Activated T-helper 1 cell treated with Interleukin-2 at 50 U/mL for 16 hours (primary cell): ENCODE results near the gene TTC23L.
"Not testable (repeated sequence)": the region's sequence is repeated elsewhere in the genome, so short reads cannot be mapped to it uniquely, and the experiment has no call there.

Experiments used
- DNase-seq: peaks from one replicate; pipeline ENCODE4 v3.0.0-alpha.2; 2020; ENCODE audit warnings: low read depth

The TTC23L gene

GRCh38 chr5:34923256-34923655 is 84.3 kb downstream of the TTC23L start:
- not testable (repeated sequence) for DNase-seq

- no peak for DNase-seq
Observed at GRCh38 chr5:34923694-34924461, 84.9 kb downstream of the TTC23L start.

DNA sequence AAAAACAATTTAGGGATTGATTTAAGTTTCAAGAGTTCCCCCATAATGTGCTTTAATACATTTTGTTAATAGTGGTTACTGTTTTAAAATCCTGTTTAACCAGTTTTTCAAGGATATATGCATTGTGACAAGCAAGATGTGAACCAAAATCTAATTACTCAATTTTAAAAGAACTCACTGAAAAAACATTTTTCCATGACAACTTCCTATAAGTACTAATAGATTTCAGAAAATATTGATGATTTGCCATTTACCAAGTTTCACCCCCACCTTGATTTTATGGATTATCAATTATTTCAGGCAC is 85.5 kb downstream of the TTC23L start:
- no peak for DNase-seq

DNA sequence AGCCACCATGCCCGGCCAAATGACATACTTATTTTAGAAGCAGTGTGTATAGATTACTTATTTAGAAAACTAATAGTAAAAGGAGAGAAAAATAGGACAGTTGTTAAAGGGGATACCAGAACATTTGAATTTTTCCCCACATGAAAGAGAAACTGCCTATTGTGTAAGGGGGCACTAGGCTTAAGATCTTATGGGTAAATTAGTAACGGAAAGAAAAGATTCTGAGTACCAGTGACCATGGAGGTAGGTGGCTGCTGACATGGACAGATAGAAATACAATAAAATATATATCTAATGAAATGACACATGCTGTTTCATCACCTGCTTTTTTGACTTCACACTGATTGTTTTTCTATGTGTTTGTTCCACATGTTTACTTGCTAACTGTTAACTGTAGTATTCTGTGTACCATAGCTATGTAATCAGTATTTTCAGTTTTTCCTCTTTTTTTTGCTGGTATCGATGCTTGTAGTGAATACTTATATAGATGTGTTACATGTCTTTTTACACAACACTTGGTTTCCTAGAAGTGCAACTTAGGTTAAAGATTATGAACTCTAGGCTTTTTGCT is 87.4 kb downstream of the TTC23L start:
- no peak for DNase-seq

DNA sequence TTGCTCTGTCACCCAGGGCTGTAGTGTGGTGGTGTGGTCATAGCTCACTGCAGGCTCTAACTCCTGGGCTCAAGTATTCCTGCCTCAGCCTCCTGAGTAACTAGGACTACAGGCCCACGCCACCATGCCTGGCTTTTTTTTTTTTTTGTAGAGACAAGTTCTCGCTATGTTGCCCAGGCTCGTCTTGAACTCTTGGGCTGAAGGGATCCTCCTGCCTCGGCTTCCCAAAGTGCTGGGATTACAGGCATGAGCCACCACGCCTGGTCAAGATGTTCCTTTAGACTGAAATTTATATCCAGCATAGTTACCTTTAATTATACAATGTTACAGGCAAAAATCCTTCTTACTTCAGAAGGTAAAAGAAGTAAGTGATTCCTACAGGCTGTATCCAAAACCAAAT is 88.8 kb downstream of the TTC23L start:
- no peak for DNase-seq

- no peak for DNase-seq
Observed at GRCh38 chr5:34928267-34928666, 89.3 kb downstream of the TTC23L start.

- peak; percentile 95 for DNase-seq
Observed at GRCh38 chr5:34929134-34929719, 90.3 kb downstream of the TTC23L start, which contains the start of gene DNAJC21. Gene DNAJC21, plus strand, starts transcription at chr5:34929559. Its CDS starts 261 bp downstream, at chr5:34929820.

DNA sequence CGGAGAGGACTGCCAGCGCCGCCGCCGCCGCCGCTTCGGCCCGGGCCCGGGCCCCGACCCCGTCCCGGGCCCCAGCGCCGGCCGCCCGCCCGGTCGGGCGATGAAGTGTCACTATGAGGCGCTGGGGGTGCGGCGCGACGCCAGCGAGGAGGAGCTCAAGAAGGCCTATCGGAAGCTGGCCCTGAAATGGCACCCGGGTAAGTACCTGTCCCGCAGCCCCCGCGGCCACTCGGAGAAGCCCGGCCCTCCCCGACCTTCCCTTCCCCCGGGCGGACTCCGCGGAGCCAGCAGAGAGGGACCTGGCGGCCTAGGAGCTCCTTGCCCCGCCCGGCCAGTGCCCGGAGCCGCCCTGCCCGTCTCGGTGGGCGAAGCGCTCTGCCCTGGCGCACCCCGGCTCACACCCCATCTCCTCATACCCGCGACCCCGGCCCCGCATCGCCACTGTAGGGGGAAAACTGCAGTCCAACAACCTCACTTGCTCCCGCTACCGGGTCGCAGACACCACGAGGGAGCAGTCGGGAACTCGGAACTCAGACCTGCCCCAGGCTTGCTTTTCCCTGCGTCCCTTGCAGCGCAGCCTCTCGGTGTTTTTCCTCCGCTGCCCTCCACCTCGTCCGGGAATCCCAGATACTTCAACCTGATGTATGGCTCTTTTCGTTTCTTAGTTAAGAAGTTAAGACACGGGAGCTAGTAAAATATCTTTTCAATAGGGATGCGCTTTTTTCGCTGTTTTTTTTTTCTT is 90.9 kb downstream of the TTC23L start:
- DNase-seq = peak; percentile 67

DNA sequence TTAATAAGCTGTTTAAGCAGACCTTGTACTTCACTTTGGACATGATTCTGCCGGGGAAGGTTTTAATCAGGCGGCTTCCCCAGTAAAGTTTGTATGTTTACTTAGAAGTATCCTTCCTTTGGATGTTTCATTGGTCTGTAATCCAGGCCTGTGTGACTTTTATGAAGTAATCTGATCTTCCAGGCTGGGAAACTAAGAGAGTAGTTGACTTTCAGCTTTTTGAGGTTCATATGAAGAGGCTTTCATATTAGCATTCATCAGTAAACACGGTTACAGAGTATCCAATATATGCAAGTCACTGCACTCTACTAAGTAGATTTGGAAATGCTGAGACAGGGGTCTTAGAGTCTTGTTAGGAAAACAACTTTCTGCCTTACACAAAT is 91.5 kb downstream of the TTC23L start:
- no peak for DNase-seq

DNA sequence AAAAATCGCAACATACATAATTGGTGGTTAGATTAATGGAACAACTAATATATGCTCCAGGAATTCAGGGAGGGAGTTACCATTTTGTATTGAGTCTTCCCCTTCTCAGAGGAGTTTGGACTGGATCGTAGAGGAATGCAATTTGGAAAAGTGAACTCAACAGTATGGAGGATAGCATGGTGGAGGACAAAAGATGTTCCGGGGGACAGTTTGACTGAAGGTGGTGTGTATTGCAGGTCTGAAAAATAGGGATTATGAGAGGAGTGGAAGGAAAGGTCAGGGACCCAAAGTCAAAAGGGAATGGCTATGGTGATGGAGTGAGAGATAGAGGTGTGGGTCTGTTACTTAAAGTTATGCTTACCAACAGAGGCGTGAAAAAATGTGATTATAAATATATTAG is 91.9 kb downstream of the TTC23L start:
- no peak for DNase-seq

- no peak for DNase-seq
Observed at GRCh38 chr5:34932947-34933346, 94.0 kb downstream of the TTC23L start.

DNA sequence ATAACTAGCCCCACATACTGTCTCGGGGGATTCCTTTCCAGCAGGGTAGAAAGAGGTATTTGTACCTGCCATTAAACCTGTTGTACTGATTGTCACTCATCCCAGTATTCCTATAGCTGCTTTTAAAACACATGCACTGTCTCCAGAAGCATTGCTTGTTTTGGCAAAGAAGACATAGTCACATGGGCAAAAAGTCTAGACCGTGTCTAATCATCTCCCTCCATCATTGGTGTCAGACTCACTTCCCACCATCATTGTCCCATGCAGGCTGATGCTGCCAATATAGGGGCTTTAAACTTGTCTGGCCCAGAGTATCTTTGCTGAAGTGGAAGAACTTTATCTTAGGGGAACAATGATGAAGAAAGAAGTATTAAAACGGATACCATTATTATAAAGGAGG is 103.0 kb downstream of the TTC23L start:
- no peak for DNase-seq

GRCh38 chr5:34944044-34944443 is 105.1 kb downstream of the TTC23L start:
- no peak for DNase-seq

GRCh38 chr5:34944460-34945047 is 105.6 kb downstream of the TTC23L start:
- DNase-seq = no peak
